ENCODE data around the gene CHST8.
"Not testable (repeated sequence)": the region's sequence is repeated elsewhere in the genome, so short reads cannot be mapped to it uniquely, and the experiment has no call there.

Gene CHST8

DNA sequence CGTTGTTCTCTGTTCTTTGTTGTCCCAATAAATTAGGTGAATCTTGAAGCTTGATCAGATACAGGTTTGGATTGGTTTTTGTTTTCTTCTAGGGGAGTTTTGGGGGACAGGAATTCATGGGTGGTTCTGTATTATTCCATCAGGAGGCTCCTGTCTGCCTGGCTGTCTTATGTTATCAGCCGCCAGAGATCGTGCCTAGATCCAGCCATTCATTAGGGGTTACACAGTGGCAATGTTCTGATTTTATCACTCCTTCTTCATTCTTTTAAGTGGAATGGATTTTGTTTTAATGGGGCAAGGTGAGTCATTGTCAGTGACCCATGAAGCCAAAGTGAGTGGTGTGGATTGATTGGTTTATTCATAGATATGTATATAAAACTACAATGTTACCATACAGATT, 71.9 kb downstream of the CHST8 start:
- no peak for DNase-seq

GRCh38 chr19:33695547-33695946, 73.8 kb downstream of the CHST8 start:
- not testable (repeated sequence) for DNase-seq

DNA sequence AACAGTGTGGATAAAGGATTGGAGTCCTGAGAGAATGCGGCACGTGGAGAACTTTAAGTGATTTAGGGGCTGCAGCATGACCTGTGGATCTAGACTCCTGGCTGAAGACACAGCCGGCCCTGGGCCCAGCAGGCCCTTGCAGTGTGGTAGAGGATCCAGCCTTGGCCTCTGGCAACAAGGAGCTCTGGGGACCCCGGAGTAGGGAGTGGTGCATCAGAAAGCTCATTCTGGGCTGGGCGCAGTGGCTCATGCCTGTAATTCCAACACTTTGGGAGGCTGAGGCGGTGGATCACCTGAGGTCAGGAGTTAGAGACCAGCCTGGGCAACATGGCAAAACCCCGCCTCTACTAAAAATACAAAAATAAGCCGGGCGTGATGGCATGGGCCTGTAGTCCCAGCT, 76.0 kb downstream of the CHST8 start:
- no peak for DNase-seq

GRCh38 chr19:33698576-33699435, 77.1 kb downstream of the CHST8 start:
- DNase-seq: no peak

DNA sequence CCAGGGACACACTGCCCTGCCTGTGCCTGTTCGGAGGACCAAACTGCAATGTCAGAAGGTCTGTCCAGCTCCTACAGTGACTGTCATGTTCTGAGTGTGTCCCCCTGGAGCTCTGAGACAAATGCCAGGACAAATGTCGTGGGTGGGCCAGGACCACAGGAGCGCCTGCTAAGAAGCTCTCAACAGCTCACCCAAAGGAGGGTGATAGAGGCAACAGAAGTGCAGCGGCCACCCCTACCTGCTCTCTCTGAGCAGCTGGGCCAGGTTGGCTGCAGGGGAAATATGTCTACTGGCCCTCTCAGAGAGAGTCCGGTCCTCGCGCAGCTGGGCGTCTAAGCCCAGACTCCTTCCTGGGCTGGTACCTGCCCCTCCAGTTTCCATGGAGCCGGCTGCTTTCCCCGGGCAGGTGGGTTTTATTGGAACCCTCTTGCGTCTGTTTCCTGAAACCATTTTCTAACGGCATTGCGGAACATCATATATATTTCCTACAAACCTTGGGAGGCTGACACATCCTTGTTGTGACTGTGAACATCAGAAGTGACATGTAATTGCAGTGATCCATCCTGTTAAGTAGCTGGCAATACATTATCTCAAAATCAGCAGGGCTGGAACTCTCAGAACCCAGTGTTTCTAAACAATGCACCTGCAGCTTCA, 78.1 kb downstream of the CHST8 start:
- DNase-seq: no peak

DNA sequence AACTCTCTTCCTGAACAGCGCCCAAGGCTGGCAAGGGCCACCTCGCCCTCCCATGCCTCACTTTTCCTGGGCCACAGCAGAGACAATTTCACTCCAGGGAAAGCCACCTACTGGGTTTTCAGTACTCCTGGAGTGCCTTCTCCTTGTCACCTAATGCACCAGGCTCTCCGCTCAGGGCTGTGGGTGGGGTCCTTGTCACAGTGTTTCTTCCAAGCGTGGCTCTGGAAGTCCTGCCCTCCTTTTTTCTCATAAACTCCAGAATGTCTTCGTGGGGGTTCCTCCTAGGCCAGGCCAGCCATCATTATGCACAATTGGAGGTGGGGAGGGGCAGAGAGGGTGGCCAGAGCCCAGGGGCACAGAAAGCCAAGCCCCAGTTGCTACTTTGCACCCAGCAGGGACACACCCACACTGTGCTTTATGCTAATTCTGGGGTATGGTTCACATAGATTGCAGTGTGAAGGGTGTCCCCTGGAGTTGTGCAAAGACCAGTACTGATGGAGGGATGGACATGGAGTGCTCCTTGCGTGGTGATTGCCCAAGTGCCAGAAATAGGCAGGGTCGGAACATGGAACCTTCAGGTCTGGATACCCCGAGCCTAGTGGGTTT, 78.8 kb downstream of the CHST8 start:
- no peak for DNase-seq

DNA sequence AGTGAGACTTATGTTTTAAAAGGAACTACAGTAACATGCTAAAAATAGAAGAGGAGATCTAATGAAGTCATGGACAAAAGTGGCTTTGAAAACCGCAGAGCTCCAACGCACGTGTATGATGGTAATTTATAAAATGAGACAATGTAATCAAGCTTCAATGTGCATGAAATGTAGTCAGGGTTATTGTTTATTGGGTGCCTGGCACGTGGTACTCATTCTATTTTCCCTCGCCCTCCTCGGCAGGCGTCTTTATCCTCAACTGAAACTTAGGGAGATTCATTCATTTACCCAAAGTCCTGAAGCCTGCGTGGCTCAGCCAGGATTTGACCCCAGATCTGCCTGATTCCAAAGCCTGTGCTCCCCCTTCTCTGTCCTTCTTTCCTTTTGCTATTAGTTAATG, 79.8 kb downstream of the CHST8 start:
- DNase-seq: no peak

- no peak for DNase-seq
Measured at GRCh38 chr19:33702606-33703437, 81.1 kb downstream of the CHST8 start.

GRCh38 chr19:33703438-33703750, 81.6 kb downstream of the CHST8 start:
- DNase-seq: no peak

GRCh38 chr19:33703821-33704220, 82.1 kb downstream of the CHST8 start:
- no peak for DNase-seq

DNA sequence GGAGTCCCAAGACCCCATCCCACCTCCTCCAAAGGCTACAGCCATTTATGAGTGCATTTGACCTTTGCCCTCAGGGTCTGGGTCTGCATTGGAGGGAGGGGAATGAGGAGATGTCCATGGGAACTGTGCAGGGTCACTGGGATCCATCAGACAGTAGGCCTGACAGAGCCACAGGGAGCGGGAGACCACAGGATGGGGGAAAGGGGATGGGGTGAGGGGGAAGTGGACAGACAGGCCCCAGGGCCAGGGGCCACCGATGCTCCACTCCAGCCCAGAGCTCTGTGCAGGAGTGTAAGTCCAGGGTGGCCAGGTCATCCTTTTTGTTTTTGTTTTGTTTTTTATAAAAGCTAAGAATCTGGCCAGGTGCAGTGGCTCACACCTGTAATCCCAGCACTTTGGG, 82.5 kb downstream of the CHST8 start:
- DNase-seq: no peak

DNA sequence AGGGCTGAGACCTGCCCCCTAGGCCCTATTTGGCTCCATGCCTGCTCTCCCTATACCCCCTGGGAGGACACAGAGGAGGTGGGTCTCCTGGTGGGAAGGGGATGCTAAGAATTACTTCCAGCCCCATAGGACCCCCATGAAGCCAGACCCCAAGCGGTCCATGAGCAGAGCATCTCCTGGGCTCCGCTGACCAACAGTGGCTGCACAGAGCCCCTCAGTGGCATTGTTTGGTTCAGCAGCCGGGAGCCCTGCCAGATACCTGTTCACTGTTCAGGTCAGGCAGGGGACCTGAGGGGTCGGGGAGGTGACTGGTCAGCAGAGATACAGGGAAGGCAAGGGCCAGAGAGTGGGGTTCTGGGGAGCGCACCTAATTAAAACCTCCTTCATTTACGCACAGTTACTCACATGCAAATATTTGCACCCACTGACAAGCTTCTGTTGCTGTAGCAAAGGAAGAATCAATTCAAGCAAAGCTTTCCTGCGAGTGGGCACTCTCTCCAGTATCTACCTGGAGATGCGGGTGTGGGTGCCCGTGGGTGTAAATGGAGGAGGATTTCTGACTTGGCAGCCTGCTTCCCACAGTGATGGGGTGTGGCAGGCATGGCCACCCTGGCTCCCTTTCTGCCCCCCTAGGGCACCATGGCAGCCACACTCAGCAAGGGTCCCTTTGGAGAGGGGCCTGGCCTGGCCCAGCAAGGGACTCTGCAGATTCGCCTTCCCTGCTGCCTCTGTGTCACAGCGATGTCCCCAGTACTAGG, 83.5 kb downstream of the CHST8 start:
- DNase-seq: no peak

GRCh38 chr19:33705860-33706259, 84.1 kb downstream of the CHST8 start:
- no peak for DNase-seq

DNA sequence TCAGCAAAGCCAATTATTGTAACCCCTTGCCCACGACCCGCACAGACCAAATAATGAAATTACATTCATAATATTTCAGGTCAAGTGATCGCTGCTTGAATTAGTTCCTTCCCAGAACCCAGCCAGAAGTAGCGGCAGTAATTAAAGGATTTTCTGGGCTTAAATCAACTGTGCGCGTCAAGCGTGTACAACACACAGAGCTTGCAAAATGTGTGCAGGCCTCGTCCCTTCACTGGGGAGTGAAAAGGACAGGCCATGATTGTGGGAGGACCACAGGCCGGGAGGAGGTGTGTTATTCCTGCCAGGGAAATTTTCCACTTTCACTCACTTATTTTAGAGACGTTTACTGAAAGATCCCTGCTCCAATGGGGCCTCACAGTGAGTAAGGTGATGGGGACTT, 84.9 kb downstream of the CHST8 start:
- DNase-seq: no peak

GRCh38 chr19:33712268-33712667, 90.5 kb downstream of the CHST8 start:
- DNase-seq: no peak

DNA sequence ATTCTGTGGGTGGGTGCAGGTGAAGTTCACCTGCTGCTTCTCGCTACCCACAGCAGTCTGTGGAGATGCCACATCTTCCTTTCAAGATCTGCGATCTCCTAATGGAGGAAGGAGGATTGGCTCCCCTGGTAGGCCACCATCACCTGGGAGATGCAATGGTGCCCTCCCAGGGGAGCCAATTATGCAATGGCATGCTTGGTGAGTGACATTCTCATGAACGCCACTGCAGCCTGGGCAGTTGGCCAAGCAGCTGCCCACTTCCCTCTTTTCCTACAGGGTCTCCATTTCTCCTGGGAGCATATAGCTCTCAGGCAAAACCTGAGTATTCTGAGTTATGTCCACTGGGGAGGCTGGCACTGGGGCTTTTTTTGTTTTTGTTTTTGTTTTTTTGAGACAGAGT, 91.4 kb downstream of the CHST8 start:
- DNase-seq: no peak

DNA sequence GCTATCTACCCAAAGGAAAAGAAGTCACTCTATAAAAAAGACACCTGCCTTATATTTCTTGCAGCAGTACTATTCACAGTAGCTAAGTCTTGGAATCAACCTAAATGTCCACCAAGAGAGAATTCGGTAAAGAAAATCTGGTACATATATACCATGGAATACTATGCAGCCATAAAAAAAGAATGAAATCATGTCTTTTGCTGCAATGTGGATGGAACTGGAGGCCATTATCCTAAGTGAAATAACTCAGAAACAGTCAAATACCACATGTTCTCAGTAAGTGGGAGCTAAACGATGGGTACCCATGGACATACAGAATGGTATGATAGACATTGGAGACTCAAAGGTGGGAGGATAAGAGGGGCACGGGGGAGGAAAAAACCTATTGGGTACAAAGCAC, 92.4 kb downstream of the CHST8 start:
- DNase-seq: no peak

DNA sequence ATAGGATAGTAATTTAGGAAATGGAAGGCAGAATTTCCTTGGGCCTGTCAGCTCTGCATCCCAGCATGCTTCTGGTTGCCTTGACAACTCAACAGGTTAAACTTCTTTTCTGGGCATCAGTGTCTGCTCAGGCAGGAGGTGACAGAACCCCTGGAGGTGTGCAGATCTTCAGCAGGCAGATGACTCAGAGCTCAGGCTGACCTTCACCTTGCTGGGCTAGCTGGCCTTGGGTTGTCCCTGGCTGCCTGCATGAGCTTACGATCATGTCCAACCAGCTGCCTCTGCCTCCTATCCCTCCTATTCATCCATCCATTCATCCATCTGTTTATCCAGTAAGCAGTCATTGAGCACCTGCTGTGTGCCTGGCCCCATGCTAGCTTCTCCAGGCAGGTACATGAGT, 93.7 kb downstream of the CHST8 start:
- no peak for DNase-seq

GRCh38 chr19:33717878-33718277, 96.1 kb downstream of the CHST8 start:
- DNase-seq: no peak

- DNase-seq: no peak
Measured at GRCh38 chr19:33718651-33719254, 97.0 kb downstream of the CHST8 start.

GRCh38 chr19:33719366-33720154, 97.8 kb downstream of the CHST8 start:
- no peak for DNase-seq

GRCh38 chr19:33720155-33720493, 98.4 kb downstream of the CHST8 start:
- no peak for DNase-seq

Data from NCI-H446 (cell line).